Stimulated activated CD8-positive, alpha-beta memory T cell treated with anti-CD3 and anti-CD28 coated beads, Interleukin-15, amount 100 ng/mL, for 1 hour (primary cell): ENCODE data around the gene CFAP299.
"Not testable (repeated sequence)": the region's sequence is repeated elsewhere in the genome, so short reads cannot be mapped to it uniquely, and the experiment has no call there.

Experiments
- DNase-seq: peaks from one replicate; pipeline ENCODE4 v3.0.0-alpha.2; 2020; ENCODE audit warnings: low read depth

The CFAP299 gene

GRCh38 chr4:80335554-80336358 is at the start of gene CFAP299:
TSS of gene CFAP299 (plus strand) at chr4:80335730.
- no peak for DNase-seq

DNA sequence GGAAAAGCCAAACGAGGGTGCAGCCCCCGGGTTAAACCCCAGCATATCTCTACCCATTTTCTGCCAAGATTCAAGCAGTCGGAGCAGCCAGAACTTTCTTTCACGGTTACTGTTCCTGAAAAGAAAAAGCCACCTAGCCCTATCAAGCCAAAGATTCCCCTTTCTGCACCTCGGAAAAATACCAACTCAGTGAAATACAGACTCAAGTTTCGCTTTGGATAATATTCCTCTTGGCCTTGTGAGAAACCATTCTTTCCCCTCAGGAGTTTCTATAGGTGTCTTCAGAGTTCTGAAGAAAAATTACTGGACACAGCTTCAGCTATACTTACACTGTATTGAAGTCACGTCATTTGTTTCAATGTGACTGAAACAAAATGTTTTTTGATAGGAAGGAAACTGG is 49.1 kb upstream of the CFAP299 start:
- DNase-seq = no peak

DNA sequence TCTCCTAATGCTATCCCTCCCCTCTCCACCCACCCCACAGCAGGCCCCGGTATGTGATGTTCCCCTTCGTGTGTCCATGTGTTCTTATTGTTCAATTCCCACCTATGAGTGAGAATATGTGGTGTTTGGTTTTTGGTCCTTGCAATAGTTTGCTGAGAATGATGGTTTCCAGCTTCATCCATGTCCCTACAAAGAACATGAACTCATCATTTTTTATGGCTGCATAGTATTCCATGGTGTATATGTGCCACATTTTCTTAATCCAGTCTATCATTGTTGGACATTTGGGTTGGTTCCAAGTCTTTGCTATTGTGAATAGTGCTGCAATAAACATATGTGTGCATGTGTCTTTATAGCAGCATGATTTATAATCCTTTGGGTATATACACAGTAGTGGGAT is 44.9 kb upstream of the CFAP299 start:
- DNase-seq = not testable (repeated sequence)

GRCh38 chr4:80294206-80294605 is 41.3 kb upstream of the CFAP299 start:
- DNase-seq = no peak

GRCh38 chr4:80295336-80295735 is 40.2 kb upstream of the CFAP299 start:
- DNase-seq = no peak

DNA sequence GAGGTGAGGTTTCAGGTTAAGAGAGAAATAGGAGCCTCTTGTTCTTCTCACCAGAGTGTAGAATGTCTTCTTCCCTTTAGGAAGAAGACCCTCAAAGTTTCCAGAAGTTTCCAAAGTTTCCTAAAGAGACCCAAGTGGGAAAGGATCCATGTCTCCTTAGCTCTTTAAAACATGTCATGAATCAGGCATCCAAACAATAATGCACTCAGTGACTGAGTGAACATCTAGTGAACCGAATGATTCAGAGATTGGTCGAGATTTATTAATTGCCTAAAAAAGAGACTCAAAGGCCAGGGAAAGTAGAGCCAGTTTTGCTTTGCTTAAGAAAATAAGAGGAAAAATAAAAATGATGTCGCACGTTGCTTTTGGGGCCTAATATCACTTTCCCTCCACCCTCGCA is 39.7 kb upstream of the CFAP299 start:
- DNase-seq = no peak

- DNase-seq = no peak
Observed at GRCh38 chr4:80301884-80302283, 33.6 kb upstream of the CFAP299 start.

DNA sequence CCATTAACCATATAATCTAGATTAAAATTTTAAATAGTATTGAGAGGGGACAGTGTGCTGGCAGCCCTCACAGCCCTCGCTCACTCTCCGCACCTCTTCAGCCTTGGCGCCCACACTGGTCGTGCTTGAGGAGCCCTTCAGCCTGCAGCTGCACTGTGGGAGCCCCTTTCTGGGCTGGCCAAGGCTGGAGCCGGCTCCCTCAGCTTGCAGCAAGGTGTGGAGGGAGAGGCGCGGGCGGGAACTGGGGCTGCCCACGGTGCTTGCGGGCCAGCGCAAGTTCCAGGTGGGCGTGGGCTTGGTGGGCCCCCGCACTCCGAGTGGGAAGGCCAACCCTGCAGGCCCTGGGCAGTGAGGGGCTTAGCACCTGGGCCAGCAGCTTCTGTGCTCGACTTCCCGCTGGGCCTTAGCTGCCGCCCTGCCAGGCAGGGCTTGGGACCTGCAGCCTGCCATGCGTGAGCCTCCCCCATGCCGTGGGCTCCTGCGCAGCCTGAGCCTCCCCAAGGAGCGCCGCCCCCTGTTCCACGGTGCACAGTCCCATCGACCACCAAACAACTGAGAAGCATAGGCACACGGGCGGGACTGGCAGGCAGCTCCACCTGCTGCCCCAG is 32.8 kb upstream of the CFAP299 start:
- DNase-seq = no peak

GRCh38 chr4:80305466-80305865 is 30.1 kb upstream of the CFAP299 start:
- DNase-seq = no peak

DNA sequence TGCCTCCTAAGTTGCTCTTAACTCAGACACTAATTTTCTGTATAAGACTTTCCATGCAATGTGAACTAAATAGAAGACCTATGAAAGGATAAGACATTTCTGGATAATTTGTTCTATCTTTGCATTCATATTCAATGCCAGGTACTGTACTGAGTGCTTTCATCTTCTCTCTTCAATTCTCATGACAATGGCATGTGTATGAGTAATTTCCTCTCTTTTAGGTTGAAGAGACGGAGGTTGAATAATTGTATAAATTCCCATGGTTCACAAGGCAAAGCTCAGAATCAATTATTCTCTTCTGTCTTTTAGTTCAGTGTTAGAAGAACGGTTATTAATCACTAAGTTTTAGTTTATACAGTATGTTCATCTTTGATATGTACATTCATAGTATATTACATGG is 29.3 kb upstream of the CFAP299 start:
- no peak for DNase-seq

GRCh38 chr4:80307183-80307735 is 28.3 kb upstream of the CFAP299 start:
- no peak for DNase-seq

- no peak for DNase-seq
Observed at GRCh38 chr4:80307774-80308465, 27.6 kb upstream of the CFAP299 start.

DNA sequence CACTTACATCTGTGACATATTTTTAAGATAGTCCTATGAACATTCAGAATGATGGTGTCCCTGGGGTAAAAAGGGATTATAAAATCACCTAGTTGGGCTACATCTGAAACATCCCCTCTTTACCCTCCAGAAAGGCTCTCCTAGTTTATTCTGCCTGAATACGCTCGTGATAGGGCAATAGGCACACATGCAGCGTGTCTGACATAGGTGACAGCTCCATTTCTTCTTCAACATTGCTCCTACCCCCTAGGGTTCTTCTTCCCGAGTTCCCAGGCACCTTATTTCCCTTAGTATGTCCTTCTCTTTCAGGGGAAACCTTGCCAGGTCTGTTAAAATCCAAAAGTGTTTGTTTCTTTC is 27.1 kb upstream of the CFAP299 start:
- DNase-seq = no peak

DNA sequence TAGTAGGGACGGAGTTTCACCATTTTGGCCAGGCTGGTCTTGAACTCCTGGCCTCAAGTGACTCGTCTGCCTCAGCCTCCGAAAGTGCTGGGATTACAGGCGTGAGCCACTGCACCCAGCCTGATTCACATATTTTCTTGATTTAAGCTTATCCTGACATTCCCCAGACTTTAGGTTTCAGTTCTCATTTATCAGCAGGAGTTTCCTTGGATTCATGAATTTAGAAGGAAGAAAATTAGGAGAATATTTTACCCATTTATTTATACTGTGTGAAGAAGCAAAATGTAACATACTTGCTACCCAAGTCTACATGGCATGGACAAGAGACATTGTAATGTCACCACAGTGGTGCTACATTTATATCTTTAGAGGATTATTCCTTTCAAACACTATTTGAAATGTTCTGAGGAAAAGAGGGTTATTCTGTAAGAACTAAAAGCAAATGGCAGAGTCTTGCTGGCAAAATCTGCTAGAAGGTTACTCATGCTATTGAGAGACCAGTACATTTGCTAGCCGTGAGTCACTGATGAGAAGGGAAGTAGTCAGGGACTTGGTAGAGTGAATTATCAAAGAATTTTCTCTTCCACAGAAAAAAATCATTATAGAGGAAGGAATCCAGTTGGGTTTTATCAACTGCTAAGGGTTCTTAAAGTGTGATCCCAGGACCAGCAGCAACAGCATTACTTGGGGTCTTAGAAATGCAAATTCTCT is 26.1 kb upstream of the CFAP299 start:
- no peak for DNase-seq

DNA sequence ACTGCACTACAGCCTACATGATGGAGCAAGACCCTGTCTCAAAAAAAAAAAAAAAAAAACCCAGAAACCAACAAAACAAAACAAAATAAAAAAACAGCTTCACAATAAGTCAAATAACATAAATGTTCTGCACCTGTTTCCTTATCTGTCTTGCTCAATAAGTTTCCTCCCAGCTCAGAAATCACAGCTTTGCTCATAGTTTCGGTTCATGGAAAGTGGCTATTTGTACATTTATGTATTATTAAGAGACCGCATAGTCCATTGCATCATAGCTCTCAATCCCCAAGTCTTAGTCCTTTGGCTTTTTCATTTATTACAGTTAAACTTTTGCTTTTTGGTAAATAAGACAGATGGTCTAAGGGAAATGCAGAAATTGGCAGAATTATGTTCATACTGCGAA is 24.4 kb upstream of the CFAP299 start:
- no peak for DNase-seq

DNA sequence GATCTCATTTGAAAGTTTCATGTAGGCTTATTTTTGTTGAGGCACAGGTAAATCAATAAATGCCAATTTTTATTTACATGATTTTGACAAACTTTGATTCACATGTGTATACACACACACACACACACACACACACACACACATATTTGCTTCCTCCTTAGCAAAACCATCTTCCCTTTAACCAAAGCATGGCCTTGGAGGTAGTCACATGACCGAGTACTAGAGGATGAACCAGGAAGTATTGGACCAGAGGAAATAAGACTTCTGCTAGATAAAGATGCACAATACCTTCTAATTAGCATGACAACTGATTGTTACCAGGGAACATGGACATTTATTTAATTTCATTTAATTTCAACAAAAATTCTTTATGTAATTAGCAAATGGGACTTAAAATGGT is 23.4 kb upstream of the CFAP299 start:
- no peak for DNase-seq

- DNase-seq = no peak
Observed at GRCh38 chr4:80313627-80314026, 21.9 kb upstream of the CFAP299 start.

GRCh38 chr4:80315848-80316247 is 19.7 kb upstream of the CFAP299 start:
- DNase-seq = not testable (repeated sequence)

- no peak for DNase-seq
Observed at GRCh38 chr4:80321341-80321740, 14.2 kb upstream of the CFAP299 start.

DNA sequence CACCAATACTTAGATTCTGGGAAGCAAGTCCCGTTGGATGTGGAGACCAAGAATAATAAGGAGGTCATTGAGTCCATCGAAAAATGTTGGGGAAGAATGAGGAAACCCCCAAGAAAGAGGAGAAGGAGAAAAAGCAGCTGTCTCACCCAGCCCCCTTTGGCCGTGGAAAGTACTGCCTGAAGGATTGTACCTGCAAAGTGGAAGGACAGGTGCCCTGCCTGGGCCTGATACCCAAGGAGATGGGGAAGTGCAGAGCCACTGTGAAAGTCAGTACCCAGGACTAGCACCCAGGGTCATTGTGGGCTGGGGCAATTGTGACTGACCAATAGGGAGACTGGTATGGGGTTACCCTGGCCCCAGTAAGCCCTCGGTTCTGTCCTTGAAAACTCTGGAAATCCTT is 13.8 kb upstream of the CFAP299 start:
- DNase-seq = no peak

GRCh38 chr4:80322716-80323115 is 12.8 kb upstream of the CFAP299 start:
- DNase-seq = no peak

- no peak for DNase-seq
Observed at GRCh38 chr4:80324171-80324570, 11.4 kb upstream of the CFAP299 start.
